ENCODE results near the gene SVEP1. TPM values are rescaled to one million over a fixed set of nuclear protein-coding genes. Genes with fewer than 3 reads are reported as not detected.

The SVEP1 gene
- total and polyA plus RNA-seq, 2 experiments from 2014 or later: 0.18 to 0.63 TPM

DNA sequence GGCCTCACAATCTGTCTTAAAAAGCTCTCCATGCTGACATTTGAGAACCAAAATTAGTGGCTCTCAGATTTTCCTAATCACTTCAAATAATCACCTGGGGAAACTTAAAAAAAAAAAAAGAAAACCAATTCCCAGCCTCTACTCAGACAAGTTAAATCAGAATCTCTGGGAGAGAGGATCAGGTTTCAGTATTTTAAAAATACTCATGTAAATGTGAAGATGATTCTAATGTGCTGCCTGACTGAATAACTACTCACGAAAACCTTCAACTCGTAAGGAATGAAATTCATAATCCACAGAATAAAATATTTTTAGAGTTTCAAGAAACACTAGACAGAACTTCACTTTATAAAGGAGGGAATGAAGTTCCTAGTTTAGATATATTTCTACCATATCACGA lies 114.4 kb downstream of the SVEP1 start:
- Mint-ChIP-seq H3K4me3 (no peak overlapping the region), H3K4me1 (peaks cover 4% of the 10 kb centered on the region), H3K27me3 (ENCODE audit: insufficient read depth, low read depth, poor library complexity) (no peaks in the 10 kb centered on the region), H3K27ac (no peak overlapping the region), H3K36me3 (ENCODE audit: low read depth) (no peaks in the 10 kb centered on the region), H3K9me3 (no peaks in the 10 kb centered on the region)
- Histone ChIP-seq H4K20me1 (replicated peaks; ENCODE audit: insufficient read depth) (no peaks in the 10 kb centered on the region), H2AFZ (peak overlapping the region; percentile 19; the same call in 1 of the 2 replicates), H3K27ac (ENCODE audit: low read depth) (no peak overlapping the region), H3K79me2 (replicated peaks; ENCODE audit: insufficient read depth) (no peaks in the 10 kb centered on the region), H3K27me3 (ENCODE audit: insufficient read depth) (no peaks in the 10 kb centered on the region), H3K9me2 (ENCODE audit: insufficient read depth) (no peaks in the 10 kb centered on the region), H3K4me3 (no peak overlapping the region), H3F3A (replicated peaks; ENCODE audit: low read depth) (no peaks in the 10 kb centered on the region), H3K4me1 (ENCODE audit: insufficient read depth) (no peaks in the 10 kb centered on the region), H3K36me3 (ENCODE audit: insufficient read depth) (no peaks in the 10 kb centered on the region), H3K4me2 (no peak overlapping the region)
- no peak for ATAC-seq
- TF ChIP-seq ETS1 (IDR thresholded peaks at IDR 0.05) (no peak), JUNB (IDR thresholded peaks at IDR 0.05; ENCODE audit: unreplicated experiment) (no peak), EZH2 (IDR thresholded peaks at IDR 0.05; ENCODE audit: low read depth, unreplicated experiment) (no peak), ZNF331 (CRISPR knock-in tag; IDR thresholded peaks at IDR 0.05; ENCODE audit: low read depth) (no peak), ZNF462 (CRISPR knock-in tag; IDR thresholded peaks at IDR 0.05) (no peak), POLR2AphosphoS5 (IDR thresholded peaks at IDR 0.05; ENCODE audit: low read depth) (no peak), STAT1 (IDR thresholded peaks at IDR 0.05; ENCODE audit: unreplicated experiment) (no peak), EZH2phosphoT487 (IDR thresholded peaks at IDR 0.05; ENCODE audit: unreplicated experiment) (no peak), CREB1 (CRISPR knock-in tag; IDR thresholded peaks at IDR 0.05; ENCODE audit: low read depth) (no peak), ZNF114 (CRISPR knock-in tag; IDR thresholded peaks at IDR 0.05) (no peak), NANOG (IDR thresholded peaks at IDR 0.05; ENCODE audit: borderline replicate concordance) (no peak)
- TF ChIP-seq, protein P1, sequence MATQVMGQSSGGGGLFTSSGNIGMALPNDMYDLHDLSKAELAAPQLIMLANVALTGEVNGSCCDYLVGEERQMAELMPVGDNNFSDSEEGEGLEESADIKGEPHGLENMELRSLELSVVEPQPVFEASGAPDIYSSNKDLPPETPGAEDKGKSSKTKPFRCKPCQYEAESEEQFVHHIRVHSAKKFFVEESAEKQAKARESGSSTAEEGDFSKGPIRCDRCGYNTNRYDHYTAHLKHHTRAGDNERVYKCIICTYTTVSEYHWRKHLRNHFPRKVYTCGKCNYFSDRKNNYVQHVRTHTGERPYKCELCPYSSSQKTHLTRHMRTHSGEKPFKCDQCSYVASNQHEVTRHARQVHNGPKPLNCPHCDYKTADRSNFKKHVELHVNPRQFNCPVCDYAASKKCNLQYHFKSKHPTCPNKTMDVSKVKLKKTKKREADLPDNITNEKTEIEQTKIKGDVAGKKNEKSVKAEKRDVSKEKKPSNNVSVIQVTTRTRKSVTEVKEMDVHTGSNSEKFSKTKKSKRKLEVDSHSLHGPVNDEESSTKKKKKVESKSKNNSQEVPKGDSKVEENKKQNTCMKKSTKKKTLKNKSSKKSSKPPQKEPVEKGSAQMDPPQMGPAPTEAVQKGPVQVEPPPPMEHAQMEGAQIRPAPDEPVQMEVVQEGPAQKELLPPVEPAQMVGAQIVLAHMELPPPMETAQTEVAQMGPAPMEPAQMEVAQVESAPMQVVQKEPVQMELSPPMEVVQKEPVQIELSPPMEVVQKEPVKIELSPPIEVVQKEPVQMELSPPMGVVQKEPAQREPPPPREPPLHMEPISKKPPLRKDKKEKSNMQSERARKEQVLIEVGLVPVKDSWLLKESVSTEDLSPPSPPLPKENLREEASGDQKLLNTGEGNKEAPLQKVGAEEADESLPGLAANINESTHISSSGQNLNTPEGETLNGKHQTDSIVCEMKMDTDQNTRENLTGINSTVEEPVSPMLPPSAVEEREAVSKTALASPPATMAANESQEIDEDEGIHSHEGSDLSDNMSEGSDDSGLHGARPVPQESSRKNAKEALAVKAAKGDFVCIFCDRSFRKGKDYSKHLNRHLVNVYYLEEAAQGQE (IDR thresholded peaks at IDR 0.05; ENCODE audit: unreplicated experiment): no peak
- TF ChIP-seq, protein P2, sequence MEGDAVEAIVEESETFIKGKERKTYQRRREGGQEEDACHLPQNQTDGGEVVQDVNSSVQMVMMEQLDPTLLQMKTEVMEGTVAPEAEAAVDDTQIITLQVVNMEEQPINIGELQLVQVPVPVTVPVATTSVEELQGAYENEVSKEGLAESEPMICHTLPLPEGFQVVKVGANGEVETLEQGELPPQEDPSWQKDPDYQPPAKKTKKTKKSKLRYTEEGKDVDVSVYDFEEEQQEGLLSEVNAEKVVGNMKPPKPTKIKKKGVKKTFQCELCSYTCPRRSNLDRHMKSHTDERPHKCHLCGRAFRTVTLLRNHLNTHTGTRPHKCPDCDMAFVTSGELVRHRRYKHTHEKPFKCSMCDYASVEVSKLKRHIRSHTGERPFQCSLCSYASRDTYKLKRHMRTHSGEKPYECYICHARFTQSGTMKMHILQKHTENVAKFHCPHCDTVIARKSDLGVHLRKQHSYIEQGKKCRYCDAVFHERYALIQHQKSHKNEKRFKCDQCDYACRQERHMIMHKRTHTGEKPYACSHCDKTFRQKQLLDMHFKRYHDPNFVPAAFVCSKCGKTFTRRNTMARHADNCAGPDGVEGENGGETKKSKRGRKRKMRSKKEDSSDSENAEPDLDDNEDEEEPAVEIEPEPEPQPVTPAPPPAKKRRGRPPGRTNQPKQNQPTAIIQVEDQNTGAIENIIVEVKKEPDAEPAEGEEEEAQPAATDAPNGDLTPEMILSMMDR (conservative IDR thresholded peaks at IDR 0.05; ENCODE audit: low read depth in 2 of 2): no peak
- DNase-seq (ENCODE audit: low spot score): no peak
